GM23248 (cell line): ENCODE data around the gene RAB23. TPM values are rescaled to one million over a fixed set of nuclear protein-coding genes. Genes with fewer than 3 reads are reported as not detected.

Experiments
- DNase-seq: peaks from one replicate; pipeline ENCODE4 v3.0.0-alpha.2; 2015
- H2AFZ ChIP-seq: fragments of 200-600 bp; sonication (generic); 2 replicates; pipeline ENCODE4 v1.6.1; 2016; ENCODE audit warnings: antibody characterized with exemption
- H3F3A ChIP-seq: fragments of 200-600 bp; sonication (generic); 2 replicates; pipeline ENCODE4 v1.6.1; 2016; ENCODE audit warnings: mild to moderate bottlenecking, antibody characterized with exemption, mixed run types; ENCODE audit not compliant: insufficient read depth
- H3K27ac ChIP-seq: fragments of 200-600 bp; sonication (generic); 2 replicates; pipeline ENCODE4 v1.5.1; 2016; ENCODE audit warnings: mild to moderate bottlenecking
- H3K27me3 ChIP-seq: fragments of 200-600 bp; sonication (generic); replicated peaks from 2 replicates; pipeline ENCODE4 v1.6.1; 2016; ENCODE audit warnings: mild to moderate bottlenecking; ENCODE audit not compliant: insufficient read depth
- H3K36me3 ChIP-seq: fragments of 200-600 bp; sonication (generic); 2 replicates; pipeline ENCODE4 v1.6.1; 2016; ENCODE audit warnings: low read depth, mild to moderate bottlenecking
- H3K4me1 ChIP-seq: fragments of 200-600 bp; sonication (generic); 2 replicates; pipeline ENCODE4 v1.6.1; 2016; ENCODE audit warnings: mild to moderate bottlenecking; ENCODE audit not compliant: insufficient read depth
- H3K4me2 ChIP-seq: fragments of 200-600 bp; sonication (generic); one replicate; pipeline ENCODE4 v1.6.1; 2016; ENCODE audit warnings: mild to moderate bottlenecking; ENCODE audit not compliant: unreplicated experiment
- H3K4me3 ChIP-seq: fragments of 200-600 bp; sonication (generic); 2 replicates; pipeline ENCODE4 v1.5.1; 2016; ENCODE audit warnings: mild to moderate bottlenecking
- H3K79me2 ChIP-seq: fragments of 200-600 bp; sonication (generic); 2 replicates; pipeline ENCODE4 v1.6.1; 2016; ENCODE audit warnings: mild to moderate bottlenecking; ENCODE audit not compliant: insufficient read depth
- H3K9ac ChIP-seq: fragments of 200-600 bp; sonication (generic); 2 replicates; pipeline ENCODE4 v1.6.1; 2016; ENCODE audit warnings: mild to moderate bottlenecking
- H3K9me2 ChIP-seq: fragments of 200-600 bp; sonication (generic); 2 replicates; pipeline ENCODE4 v1.6.1; 2016; ENCODE audit warnings: mixed run types, mild to moderate bottlenecking, moderate library complexity; ENCODE audit not compliant: insufficient read depth
- H3K9me3 ChIP-seq: fragments of 200-600 bp; sonication (generic); one replicate; pipeline ENCODE4 v1.6.1; 2017; ENCODE audit warnings: low read depth
- H4K20me1 ChIP-seq: fragments of 200-600 bp; sonication (generic); 2 replicates; pipeline ENCODE4 v1.6.0; 2016; ENCODE audit not compliant: insufficient read depth
- EZH2 ChIP-seq: fragments of 200-600 bp; sonication (generic); IDR thresholded peaks from 2 replicates; pipeline ENCODE4 v1.6.1; 2018; ENCODE audit warnings: antibody characterized with exemption, mild to moderate bottlenecking; ENCODE audit not compliant: insufficient read depth, poor library complexity, severe bottlenecking
- EZH2phosphoT487 ChIP-seq: fragments of 200-600 bp; sonication (generic); IDR thresholded peaks from 2 replicates; pipeline ENCODE4 v1.6.1; 2018; ENCODE audit warnings: antibody characterized with exemption, moderate library complexity, mild to moderate bottlenecking, low read depth; ENCODE audit not compliant: insufficient read depth
- whole genome bisulfite sequencing, 2 experiments: methylation state at CpG; one replicate each; pipeline ENCODE4 v1.1.6; 2015 to 2017; ENCODE audit warnings: low lambda C conversion rate in 2 of 2, low coverage in 1 of 2; ENCODE audit errors: missing lambda C conversion rate in 2 of 2; 5-methylcytosine and 5-hydroxymethylcytosine counted together
- in situ Hi-C: fragments of 300-500 bp; cut with MboI; formaldehyde crosslinking; loops from 2 replicates; pipeline ENCODE4 v1.15.0; 2020
- polyA plus RNA-seq: library from polyadenylated mRNA; unstranded; fragments of >200 nt; fragmentation: Nextera tagmentation; extraction: Ambion mirVana; gene quantifications from 2 replicates; pipeline ENCODE4 v1.2.1, GENCODE V29; 2016
- total RNA-seq: library from RNA; depleted of rRNA; stranded (reverse); fragments of >200 nt; shearing (Covaris generic); gene quantifications from 2 replicates; pipeline ENCODE4 v1.2.3, GENCODE V29; 2014

RAB23 gene
- total and polyA plus RNA-seq, 2 experiments from 2014 or later: 46.9 to 78.6 TPM

- peak; percentile 62 for DNase-seq
- H3K9me2 ChIP-seq: no peaks in the 10 kb centered on the region
- peaks cover 98% of the 10 kb centered on the region for H3K79me2 ChIP-seq
- TF ChIP-seq EZH2 (no peak), EZH2phosphoT487 (no peak)
- H4K20me1 ChIP-seq: no peaks in the 10 kb centered on the region
- H3K27me3 ChIP-seq: no peaks in the 10 kb centered on the region
- H3K9ac ChIP-seq: no peak overlapping the region
- H3K36me3 ChIP-seq: 0 out of 2 replicates have a peak, but pooled peaks cover 4% of the 10 kb centered on the region
- peaks cover 32% of the 10 kb centered on the region for H3K4me1 ChIP-seq
- H3K9me3 ChIP-seq: no peaks in the 10 kb centered on the region
- no peak overlapping the region for H3K4me2 ChIP-seq
- peaks cover 34% of the 10 kb centered on the region for H3F3A ChIP-seq
- in situ Hi-C loops: no loop called here
- peak overlapping the region; percentile 17 for H3K27ac ChIP-seq
- H2AFZ ChIP-seq: no peak overlapping the region
- WGBS, 2 experiments: 56 to 61% methylated on average over 2 of the region's 2 CpGs
- no peak overlapping the region for H3K4me3 ChIP-seq
These were observed 15.0 kb downstream of the RAB23 start for GRCh38 chr6:57207141-57207540.

GRCh38 chr6:57205550-57206328 lies 16.4 kb downstream of the RAB23 start:
- Histone ChIP-seq H3K27ac (no peak overlapping the region; the same call in 1 of the 2 replicates), H3K9ac (no peak overlapping the region), H3F3A (peaks cover 34% of the 10 kb centered on the region), H3K27me3 (no peaks in the 10 kb centered on the region), H2AFZ (no peak overlapping the region), H3K4me2 (no peak overlapping the region), H4K20me1 (no peaks in the 10 kb centered on the region), H3K4me1 (peaks cover 32% of the 10 kb centered on the region), H3K36me3 (0 out of 2 replicates have a peak, but pooled peaks cover 4% of the 10 kb centered on the region), H3K9me3 (no peaks in the 10 kb centered on the region), H3K9me2 (no peaks in the 10 kb centered on the region), H3K79me2 (peaks cover 98% of the 10 kb centered on the region), H3K4me3 (no peak overlapping the region)
- WGBS, 2 experiments: 95 to 97% methylated on average over 7 of the region's 7 CpGs
- TF ChIP-seq EZH2phosphoT487: no peak
- TF ChIP-seq EZH2: no peak
- in situ Hi-C loops: no loop called here
- no peak for DNase-seq

GRCh38 chr6:57201718-57202117 lies 20.4 kb downstream of the RAB23 start:
- no peak overlapping the region for H3K4me2 ChIP-seq
- peaks cover 3% of the 10 kb centered on the region; the same call in 1 of the 2 replicates for H3K36me3 ChIP-seq
- H4K20me1 ChIP-seq: no peaks in the 10 kb centered on the region
- TF ChIP-seq EZH2: no peak
- TF ChIP-seq EZH2phosphoT487: no peak
- WGBS, 2 experiments: 97 to 100% methylated on average over 1 of the region's 1 CpG
- H3K9ac ChIP-seq: no peak overlapping the region
- H3K9me2 ChIP-seq: no peaks in the 10 kb centered on the region
- peaks cover 98% of the 10 kb centered on the region for H3K79me2 ChIP-seq
- no peak overlapping the region for H3K27ac ChIP-seq
- H3F3A ChIP-seq: peaks cover 34% of the 10 kb centered on the region
- in situ Hi-C loops: no loop called here
- no peaks in the 10 kb centered on the region for H3K9me3 ChIP-seq
- DNase-seq: no peak
- peaks cover 9% of the 10 kb centered on the region for H3K4me1 ChIP-seq
- no peak overlapping the region for H3K4me3 ChIP-seq
- no peaks in the 10 kb centered on the region for H3K27me3 ChIP-seq
- no peak overlapping the region for H2AFZ ChIP-seq

- H3K4me1 ChIP-seq: no peaks in the 10 kb centered on the region
- H3K9ac ChIP-seq: no peak overlapping the region
- no peaks in the 10 kb centered on the region for H4K20me1 ChIP-seq
- H3K4me3 ChIP-seq: no peak overlapping the region
- in situ Hi-C loops: no loop called here
- H3F3A ChIP-seq: peaks cover 30% of the 10 kb centered on the region; the same call in 1 of the 2 replicates
- no peak for TF ChIP-seq EZH2
- TF ChIP-seq EZH2phosphoT487: no peak
- H3K27me3 ChIP-seq: no peaks in the 10 kb centered on the region
- no peaks in the 10 kb centered on the region for H3K9me2 ChIP-seq
- H3K36me3 ChIP-seq: peaks cover 8% of the 10 kb centered on the region
- H3K9me3 ChIP-seq: no peaks in the 10 kb centered on the region
- DNase-seq: no peak
- no peak overlapping the region for H3K27ac ChIP-seq
- H3K79me2 ChIP-seq: peaks cover 100% of the 10 kb centered on the region
- H3K4me2 ChIP-seq: no peak overlapping the region
- 74 to 81% methylated on average over 6 of the region's 6 CpGs for WGBS, 2 experiments
- no peak overlapping the region for H2AFZ ChIP-seq
These were observed 23.0 kb downstream of the RAB23 start for GRCh38 chr6:57198926-57199636.
